IMR-90 (cell line): ENCODE data around the gene FAF1. TPM values are rescaled to one million over a fixed set of nuclear protein-coding genes. Genes with fewer than 3 reads are reported as not detected.

Experiments used
- ATAC-seq: fragments of 200-7000 bp; cut with Tn5 transposase; 2 replicates; pipeline ENCODE4 v1.9.1; 2020; ENCODE audit warnings: low read depth, mild to moderate bottlenecking, moderate library complexity
- BruUV-seq: library from RNA; stranded (reverse); fragments of 400-500 nt; replicated peaks from 2 replicates; lab custom pipeline; 2021; lab: Mats Ljungman, UMichigan
- CTCF ChIA-PET: fragments of 300-600 bp; formaldehyde crosslinking; extraction: SDS; loops from one replicate; lab custom pipeline; 2021; ENCODE audit warnings: antibody characterized with exemption; lab: Yijun Ruan, JAX
- POLR2A ChIA-PET: fragments of 300-600 bp; sonication (Branson Sonifier 250); formaldehyde crosslinking; loops from one replicate; lab custom pipeline; 2022; ENCODE audit warnings: antibody characterized with exemption; ENCODE audit not compliant: unreplicated experiment; lab: Charles Lee
- DNase-seq: peaks from one replicate; pipeline ENCODE4 v3.0.0; 2013
- H2AFZ ChIP-seq: replicated peaks from 2 replicates; pipeline ENCODE3; 2013; ENCODE audit warnings: low read length, mild to moderate bottlenecking; ENCODE audit not compliant: poor library complexity
- H2AK5ac ChIP-seq: 2 replicates; pipeline ENCODE4 v1.6.1; 2013; ENCODE audit warnings: low read depth, low read length, inconsistent platforms
- H2AK9ac ChIP-seq: replicated peaks from 2 replicates; pipeline ENCODE3; 2013; ENCODE audit warnings: mild to moderate bottlenecking, low read depth, low read length, moderate library complexity; ENCODE audit not compliant: poor library complexity
- H2BK120ac ChIP-seq: 2 replicates; pipeline ENCODE4 v1.6.1; 2013; ENCODE audit warnings: low read depth, low read length, inconsistent platforms
- H2BK15ac ChIP-seq: 3 replicates; pipeline ENCODE4 v1.6.1; 2013; ENCODE audit warnings: low read depth, low read length, inconsistent platforms
- H2BK20ac ChIP-seq: 2 replicates; pipeline ENCODE4 v1.6.1; 2013; ENCODE audit warnings: low read depth, mild to moderate bottlenecking, inconsistent platforms, low read length, moderate library complexity
- H2BK5ac ChIP-seq: 2 replicates; pipeline ENCODE4 v1.6.1; 2013; ENCODE audit warnings: mild to moderate bottlenecking, low read depth, low read length, inconsistent platforms; ENCODE audit not compliant: poor library complexity, severe bottlenecking
- H3K14ac ChIP-seq: replicated peaks from 2 replicates; pipeline ENCODE4 v1.6.1; 2013; ENCODE audit warnings: low read depth, low read length, inconsistent platforms
- H3K18ac ChIP-seq: 2 replicates; pipeline ENCODE4 v1.6.1; 2013; ENCODE audit warnings: low read depth, low read length, control low read depth
- H3K23ac ChIP-seq: 2 replicates; pipeline ENCODE4 v1.6.1; 2013; ENCODE audit warnings: low read depth, low read length, inconsistent platforms
- H3K27ac ChIP-seq: 2 replicates; pipeline ENCODE4 v1.5.1; 2013; ENCODE audit warnings: mild to moderate bottlenecking, control low read depth, low read length; ENCODE audit not compliant: insufficient read depth
- H3K27me3 ChIP-seq: 2 replicates; pipeline ENCODE4 v1.6.1; 2013; ENCODE audit warnings: low read length; ENCODE audit not compliant: control insufficient read depth, insufficient read depth
- H3K36me3 ChIP-seq: 2 replicates; pipeline ENCODE4 v1.6.1; 2013; ENCODE audit warnings: low read length, mixed read lengths; ENCODE audit not compliant: control insufficient read depth, insufficient read depth
- H3K4ac ChIP-seq: 2 replicates; pipeline ENCODE4 v1.6.1; 2013; ENCODE audit warnings: low read depth, low read length, inconsistent platforms
- H3K4me1 ChIP-seq: 2 replicates; pipeline ENCODE4 v1.6.1; 2013; ENCODE audit warnings: low read length, mixed read lengths; ENCODE audit not compliant: control insufficient read depth, insufficient read depth
- H3K4me2 ChIP-seq: 2 replicates; pipeline ENCODE4 v1.6.1; 2013; ENCODE audit warnings: low read depth, mild to moderate bottlenecking, control low read depth, low read length, moderate library complexity
- H3K4me3 ChIP-seq: 2 replicates; pipeline ENCODE4 v1.5.1; 2013; ENCODE audit warnings: low read depth, mild to moderate bottlenecking, control low read depth, low read length, moderate library complexity; ENCODE audit not compliant: insufficient read depth
- H3K56ac ChIP-seq: 2 replicates; pipeline ENCODE4 v1.6.1; 2013; ENCODE audit warnings: low read length, inconsistent platforms; ENCODE audit not compliant: insufficient read depth; ENCODE audit errors: extremely low read depth
- H3K79me1 ChIP-seq, 2 experiments: 2 replicates each; pipeline ENCODE4 v1.6.1; 2013; ENCODE audit warnings: low read length in 2 of 2, inconsistent platforms in 1 of 2, low read depth in 1 of 2
- H3K9ac ChIP-seq: 2 replicates; pipeline ENCODE4 v1.6.1; 2013; ENCODE audit warnings: low read depth, low read length, control low read depth
- H3K9me1 ChIP-seq: 2 replicates; pipeline ENCODE4 v1.6.1; 2013; ENCODE audit warnings: low read length, inconsistent platforms; ENCODE audit not compliant: insufficient read depth
- H3K9me3 ChIP-seq: 2 replicates; pipeline ENCODE4 v1.6.1; 2013; ENCODE audit warnings: low read length; ENCODE audit not compliant: control insufficient read depth, insufficient read depth
- H4K20me1 ChIP-seq: 2 replicates; pipeline ENCODE4 v1.6.1; 2013; ENCODE audit warnings: low read length, inconsistent platforms; ENCODE audit not compliant: insufficient read depth
- H4K5ac ChIP-seq: 2 replicates; pipeline ENCODE4 v1.6.1; 2013; ENCODE audit warnings: mild to moderate bottlenecking, low read depth, low read length, control low read depth
- H4K8ac ChIP-seq, 2 experiments: 2 replicates each; pipeline ENCODE4 v1.6.1; 2013; ENCODE audit warnings: low read depth in 2 of 2, low read length in 2 of 2, control low read depth in 1 of 2, inconsistent platforms in 1 of 2
- H4K91ac ChIP-seq: 2 replicates; pipeline ENCODE4 v1.6.1; 2013; ENCODE audit warnings: low read depth, low read length, inconsistent platforms; ENCODE audit not compliant: insufficient read depth
- BHLHE40 ChIP-seq: fragments of 150-350 bp; IDR thresholded peaks from 2 replicates; pipeline ENCODE4 v1.6.1; 2016; ENCODE audit warnings: mild to moderate bottlenecking, low read depth, low read length
- CEBPB ChIP-seq: IDR thresholded peaks from 2 replicates; pipeline ENCODE4 v1.6.1; 2012; ENCODE audit warnings: low read depth, low read length, improper control_type of control experiment
- CTCF ChIP-seq: conservative IDR thresholded peaks from 2 replicates; pipeline ENCODE4 v1.5.1; 2012; ENCODE audit warnings: mild to moderate bottlenecking, low read depth, low read length, improper control_type of control experiment
- ELK1 ChIP-seq: fragments of 150-350 bp; IDR thresholded peaks from 2 replicates; pipeline ENCODE4 v1.6.1; 2016; ENCODE audit warnings: low read depth, mild to moderate bottlenecking, low read length, moderate library complexity, borderline replicate concordance
- MAZ ChIP-seq: IDR thresholded peaks from 2 replicates; pipeline ENCODE4 v1.6.1; 2012; ENCODE audit warnings: low read depth, mild to moderate bottlenecking, low read length, improper control_type of control experiment, moderate library complexity, borderline replicate concordance
- NFE2L2 ChIP-seq: fragments of 150-350 bp; IDR thresholded peaks from 2 replicates; pipeline ENCODE4 v1.6.1; 2016; ENCODE audit warnings: low read depth, mild to moderate bottlenecking, low read length
- RAD21 ChIP-seq: IDR thresholded peaks from 2 replicates; pipeline ENCODE4 v1.6.1; 2012; ENCODE audit warnings: low read length, improper control_type of control experiment
- RFX5 ChIP-seq: IDR thresholded peaks from 2 replicates; pipeline ENCODE4 v1.8.0; 2012; ENCODE audit warnings: low read depth, mild to moderate bottlenecking, low read length, moderate library complexity
- SMC3 ChIP-seq: fragments of 150-350 bp; IDR thresholded peaks from 2 replicates; pipeline ENCODE4 v1.6.1; 2016; ENCODE audit warnings: low read depth, mild to moderate bottlenecking, antibody characterized with exemption, low read length, moderate library complexity
- USF2 ChIP-seq: fragments of 150-350 bp; IDR thresholded peaks from 2 replicates; pipeline ENCODE4 v1.6.1; 2017; ENCODE audit warnings: mild to moderate bottlenecking, antibody characterized with exemption, low read length, low read depth
- dilution Hi-C: fragments of 300-500 bp; cut with HindIII; formaldehyde crosslinking; loops from one replicate; pipeline ENCODE4 v1.14.3; 2018; ENCODE audit warnings: low sequenced_read_pairs; ENCODE audit not compliant: unreplicated experiment
- in situ Hi-C: fragments of 300-500 bp; cut with MboI; formaldehyde crosslinking; loops from 3 replicates; pipeline ENCODE4 v1.14.3; 2019; ENCODE audit warnings: low sequenced_read_pairs, inconsistent platforms, mixed read lengths
- intact Hi-C: fragments of 100-400 bp; cut with micrococcal nuclease; formaldehyde crosslinking; loops from 2 replicates; pipeline ENCODE4 v1.10.0; 2022
- polyA plus RNA-seq, 3 experiments: library from polyadenylated mRNA; depleted of rRNA; stranded (reverse); fragments of >200 nt; gene quantifications; 2 replicates each; pipeline ENCODE4 v1.2.3, GENCODE V29; 2012; ENCODE audit warnings: low replicate concordance in 1 of 3
- total RNA-seq: library from RNA; depleted of rRNA; stranded (reverse); fragments of >200 nt; gene quantifications from 2 replicates; pipeline ENCODE4 v1.2.3, GENCODE V29; 2012

Gene FAF1
- total and polyA plus RNA-seq, 2 of the 4 experiments (the other 2 are of a cell fraction) = 18.8 to 72.9 TPM

- Histone ChIP-seq H2BK5ac (no peak overlapping the region), H2BK15ac (no peak overlapping the region), H3K27ac (no peak overlapping the region), H3K23ac (no peak overlapping the region), H3K79me1 (no peaks in the 10 kb centered on the region), H3K9me1 (no peaks in the 10 kb centered on the region), H3K4ac (no peak overlapping the region), H3K18ac (no peak overlapping the region), H3K27me3 (no peaks in the 10 kb centered on the region), H4K8ac (no peak overlapping the region), H4K5ac (no peak overlapping the region), H3K36me3 (no peaks in the 10 kb centered on the region), H3K4me3 (no peak overlapping the region), H4K91ac (no peak overlapping the region), H3K4me1 (no peaks in the 10 kb centered on the region), H3K9me3 (no peaks in the 10 kb centered on the region), H2AK9ac (no peak overlapping the region), H2BK120ac (no peak overlapping the region), H2AFZ (no peak overlapping the region), H4K20me1 (no peaks in the 10 kb centered on the region), H3K56ac (no peak overlapping the region), H2AK5ac (no peak overlapping the region), H3K9ac (no peak overlapping the region), H3K14ac (no peak overlapping the region), H3K4me2 (no peak overlapping the region), H2BK20ac (no peak overlapping the region)
- ChIA-PET POLR2A (no interaction called here), CTCF (no interaction called here)
- DNase-seq = no peak
- ATAC-seq = no peak
- TF ChIP-seq SMC3 = no peak
- no peak for TF ChIP-seq MAZ
- no peak for TF ChIP-seq NFE2L2
- TF ChIP-seq RFX5 = no peak
- no peak for TF ChIP-seq RAD21
- TF ChIP-seq BHLHE40 = no peak
- no peak for TF ChIP-seq ELK1
- TF ChIP-seq CEBPB = no peak
- no peak for TF ChIP-seq CTCF
- TF ChIP-seq USF2 = no peak
- intact Hi-C loops = no loop called here
- dilution Hi-C loops = no loop called here
- BruUV-seq = no TSS peak
- in situ Hi-C loops = no loop called here
These were observed 328.9 kb downstream of the FAF1 start for GRCh38 chr1:50631161-50631560.
